Activated gamma-delta T cell treated with anti-CD3 and anti-CD28 coated beads, Interleukin-2, amount 50 U/mL, for 16 hours (primary cell): ENCODE results near the gene CRNKL1.

Experiments used
- DNase-seq: peaks from one replicate; pipeline ENCODE4 v3.0.0-alpha.2; 2020; ENCODE audit warnings: low read depth

The CRNKL1 gene

DNA sequence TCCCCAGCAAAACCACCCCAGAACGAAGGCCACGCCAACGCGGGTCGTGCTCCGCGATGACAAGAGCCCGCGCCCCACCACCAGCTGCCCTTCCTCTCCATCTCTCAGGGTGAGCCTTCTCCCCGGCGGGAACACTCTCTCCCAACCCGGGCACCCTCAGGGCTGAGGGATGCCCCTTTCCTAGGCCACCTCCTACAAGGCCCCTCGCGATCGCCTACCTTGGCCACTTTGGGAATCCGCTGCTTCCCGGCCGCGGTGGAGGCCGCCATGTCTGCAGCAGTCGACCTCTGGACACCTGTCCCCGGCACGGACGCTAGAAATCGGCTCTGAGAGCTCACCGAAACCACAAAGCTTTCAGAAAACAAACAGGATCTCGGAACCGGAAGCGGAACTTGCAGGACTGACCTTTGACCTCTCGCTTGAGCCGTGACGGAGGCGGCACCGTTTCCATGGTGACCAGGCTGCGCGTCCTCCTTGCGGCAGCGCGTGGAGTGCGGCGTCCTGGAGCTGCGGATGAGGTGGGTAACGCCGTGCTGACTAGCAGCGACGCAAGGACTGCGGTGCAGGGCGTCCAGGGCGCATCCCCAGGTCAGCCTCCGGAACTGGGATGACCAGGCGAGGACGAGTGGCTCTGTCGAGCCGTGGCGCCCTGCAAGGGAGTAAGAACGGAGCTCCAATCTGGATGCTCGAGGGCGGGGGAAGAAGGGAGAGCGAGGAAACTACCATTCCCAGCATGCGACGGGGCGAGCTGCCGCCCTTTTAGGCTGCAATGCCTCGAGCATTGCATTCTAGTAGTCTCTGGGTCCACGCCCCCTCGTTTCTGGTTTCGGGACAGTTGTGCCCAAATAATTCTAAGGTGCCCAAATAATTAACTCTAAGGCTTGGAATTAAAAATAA lies at the start of gene CRNKL1, which contains the start of gene CFAP61:
Gene CRNKL1, minus strand, starts transcription at position 393 of the 897 bp plus-strand sequence. Its CDS starts 124 bp downstream, at position 269.
Gene CFAP61, plus strand, starts transcription at position 459 of the 897 bp plus-strand sequence. CDS start 4,122 bp downstream, outside the sequence.
- peak; percentile 96 for DNase-seq

DNA sequence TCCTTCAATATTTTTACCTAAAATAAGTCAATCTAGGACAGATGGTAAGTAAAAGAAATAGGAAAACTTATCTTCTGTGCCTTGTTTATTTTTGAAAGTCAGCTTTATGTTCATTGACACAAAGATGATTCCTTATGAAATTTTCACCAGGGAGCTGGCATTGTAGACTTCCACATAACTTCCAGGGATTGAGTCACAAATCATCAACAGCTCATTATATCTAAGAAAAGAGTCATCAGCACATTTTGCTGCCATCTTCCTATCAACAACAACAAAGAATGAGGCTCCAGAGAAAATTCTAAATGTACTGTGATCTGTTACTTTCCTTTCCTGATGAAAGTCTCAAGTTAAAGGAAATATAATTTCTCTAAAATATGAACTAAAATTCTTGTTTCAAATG lies 48.6 kb upstream of the CRNKL1 start:
- DNase-seq, result no peak

DNA sequence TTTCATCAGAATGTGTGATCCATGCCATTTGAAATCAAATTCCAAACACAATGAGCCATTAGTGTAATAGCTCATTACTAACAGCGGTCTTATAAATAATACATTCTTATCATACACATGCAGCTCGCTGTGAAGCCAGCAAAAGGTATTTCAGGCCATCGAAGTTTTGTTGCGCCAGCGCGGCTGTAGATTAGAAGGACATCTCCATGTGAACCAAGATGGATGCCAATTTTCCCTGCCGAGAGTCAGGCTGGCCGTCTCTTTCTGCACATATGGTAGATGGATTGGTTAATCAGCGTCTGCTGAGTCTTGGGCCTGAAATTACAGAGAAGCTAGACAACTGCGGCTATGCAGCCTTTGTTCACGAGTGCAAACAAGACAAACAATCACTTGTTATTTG lies 44.2 kb upstream of the CRNKL1 start:
- no peak for DNase-seq

DNA sequence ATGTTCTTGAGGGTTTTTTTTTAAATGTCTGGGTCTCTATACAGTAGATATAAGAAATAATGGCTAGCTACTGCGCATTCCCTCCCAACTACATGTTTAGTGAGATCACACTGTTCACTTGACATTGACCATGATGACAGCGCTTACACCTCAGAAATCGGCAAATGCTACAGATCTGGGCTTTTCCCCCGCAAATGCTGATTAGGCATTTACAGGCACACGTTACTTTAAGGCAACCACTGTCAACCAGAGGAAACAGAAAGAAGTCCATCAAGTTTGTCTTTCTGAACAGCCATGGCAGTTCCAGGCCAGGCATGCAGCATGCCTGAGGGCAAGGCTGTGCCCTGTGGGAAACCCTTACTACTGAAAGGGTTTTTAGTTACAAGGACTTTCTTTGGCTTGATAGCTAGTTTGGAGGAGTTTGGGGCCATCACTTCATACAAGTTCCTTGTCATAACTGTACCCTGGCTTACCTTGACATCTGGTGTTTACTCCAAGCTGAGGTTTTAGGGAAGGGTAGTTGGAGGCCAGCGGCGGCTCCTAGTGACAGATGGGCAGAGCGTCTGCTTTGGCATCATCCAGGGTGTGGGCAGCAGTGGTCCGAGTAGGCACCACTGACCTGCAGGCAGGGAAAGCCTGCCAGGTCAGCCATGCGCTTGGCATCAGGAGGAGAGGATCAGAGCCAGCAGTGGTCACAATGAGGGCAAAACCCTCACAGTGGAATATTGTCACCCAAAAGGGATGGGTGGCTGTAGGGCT lies 43.0 kb upstream of the CRNKL1 start:
- no peak for DNase-seq

DNA sequence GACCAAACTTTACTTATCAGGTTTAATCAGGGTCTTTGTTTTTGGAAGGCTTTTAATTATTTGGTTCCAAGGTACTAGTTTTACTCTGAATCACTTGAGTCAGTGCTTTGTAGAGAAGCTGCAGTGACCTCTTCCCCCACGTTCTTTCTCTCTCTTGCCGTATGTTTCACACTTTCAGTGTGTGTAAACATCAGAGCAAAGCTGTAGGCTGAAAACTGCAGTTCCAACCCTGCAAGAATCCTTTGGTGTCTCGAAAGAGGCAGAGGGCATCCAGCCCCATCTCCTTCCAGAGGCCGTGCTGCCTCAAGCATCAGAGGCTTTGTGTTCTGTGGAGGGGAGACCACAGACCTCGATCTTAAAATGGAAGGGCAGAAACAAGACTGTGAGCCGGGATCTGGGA lies 42.1 kb upstream of the CRNKL1 start:
- no peak for DNase-seq

DNA sequence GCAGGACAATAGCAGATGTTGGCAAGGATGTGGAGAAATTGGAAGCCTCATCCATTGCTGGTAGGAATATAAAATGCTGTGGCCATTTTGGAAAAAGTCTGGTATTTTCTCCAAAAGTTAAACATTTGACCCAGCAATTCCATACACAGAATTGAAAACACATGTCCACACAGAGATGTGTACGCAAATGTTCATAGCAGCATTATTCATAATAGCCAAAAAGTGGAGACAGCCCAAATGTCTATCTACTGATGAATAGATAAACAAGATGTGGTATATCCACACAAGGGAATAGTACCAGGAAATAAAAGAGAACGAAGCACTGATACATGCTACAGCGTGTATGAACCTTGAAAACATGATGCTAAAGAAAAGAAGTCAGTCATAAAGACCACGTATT lies 40.6 kb upstream of the CRNKL1 start:
- no peak for DNase-seq

DNA sequence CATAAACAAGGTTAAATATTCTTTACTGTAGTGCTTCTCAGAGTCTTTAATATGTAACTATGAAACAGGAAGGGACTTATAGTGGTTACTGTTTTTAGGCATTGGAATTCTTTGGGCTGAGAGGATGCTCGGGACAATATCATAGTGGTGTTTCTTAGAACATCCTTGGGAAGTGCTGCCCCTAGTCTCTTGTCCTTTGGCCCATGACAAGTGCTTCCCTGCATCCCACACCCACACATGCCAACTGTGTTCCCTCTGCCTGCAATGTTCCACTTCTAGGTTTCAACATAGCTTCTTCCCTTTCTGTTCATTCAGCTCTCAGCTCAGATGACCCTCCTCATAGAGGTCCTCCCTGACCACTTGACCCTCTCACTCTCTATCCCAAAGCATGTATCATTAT lies 37.7 kb upstream of the CRNKL1 start:
- DNase-seq, result no peak

DNA sequence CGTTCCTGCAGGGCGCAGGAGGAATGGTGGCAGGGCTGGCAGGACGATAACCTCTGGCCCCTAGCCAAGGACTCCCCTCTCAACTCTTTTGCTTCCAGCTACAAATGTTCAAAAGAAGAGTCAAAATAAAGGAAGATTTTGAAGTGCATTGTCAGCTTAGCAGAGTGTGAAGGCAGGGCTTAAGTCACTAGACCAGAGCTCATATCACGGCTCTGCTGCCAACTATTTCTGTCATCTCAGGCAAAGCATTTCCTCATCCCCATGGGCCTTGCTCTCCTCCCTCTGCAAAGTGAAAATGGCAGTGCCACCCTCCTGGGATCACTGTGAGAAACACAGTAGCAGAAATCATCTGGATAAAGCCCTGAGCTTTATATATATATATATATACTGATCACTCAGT lies 36.8 kb upstream of the CRNKL1 start:
- DNase-seq, result no peak

DNA sequence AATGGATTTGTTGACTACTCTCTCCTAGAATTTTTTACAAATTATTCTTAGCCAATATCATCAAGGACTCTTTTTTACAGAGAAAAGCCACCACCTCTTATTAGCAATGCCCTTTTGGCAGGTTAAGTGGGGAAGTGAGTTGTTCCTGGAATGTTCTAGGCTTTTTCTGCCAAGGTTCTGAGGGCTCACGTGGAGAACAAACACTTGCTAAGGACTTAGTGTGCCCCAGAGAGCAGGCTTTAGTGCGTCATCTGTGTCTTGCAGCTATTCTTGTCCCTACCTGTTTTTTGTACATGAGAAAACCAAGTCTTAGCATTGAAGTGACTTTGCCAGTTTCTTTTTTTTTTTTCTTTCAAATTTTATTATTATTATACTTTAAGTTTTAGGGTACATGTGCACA lies 33.5 kb upstream of the CRNKL1 start:
- no peak for DNase-seq

DNA sequence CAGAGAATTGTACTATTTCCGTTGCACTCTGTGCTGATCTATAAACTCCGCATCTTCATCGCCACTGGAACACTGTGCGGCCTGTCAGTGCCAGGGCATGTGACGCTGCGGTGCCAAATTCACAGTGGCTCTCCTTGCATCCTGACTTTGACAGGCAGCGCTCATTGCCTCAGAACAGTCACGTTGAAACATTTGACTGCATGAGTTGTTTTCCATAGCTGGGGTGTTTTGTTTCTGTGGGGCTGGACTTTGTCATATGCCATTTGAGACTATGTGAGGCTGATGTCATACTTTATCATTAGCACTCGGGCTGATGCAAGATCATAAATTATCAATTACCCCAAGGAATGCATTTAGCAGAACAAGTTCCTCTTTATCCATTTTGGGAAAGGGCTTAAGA lies 32.8 kb upstream of the CRNKL1 start:
- no peak for DNase-seq

DNA sequence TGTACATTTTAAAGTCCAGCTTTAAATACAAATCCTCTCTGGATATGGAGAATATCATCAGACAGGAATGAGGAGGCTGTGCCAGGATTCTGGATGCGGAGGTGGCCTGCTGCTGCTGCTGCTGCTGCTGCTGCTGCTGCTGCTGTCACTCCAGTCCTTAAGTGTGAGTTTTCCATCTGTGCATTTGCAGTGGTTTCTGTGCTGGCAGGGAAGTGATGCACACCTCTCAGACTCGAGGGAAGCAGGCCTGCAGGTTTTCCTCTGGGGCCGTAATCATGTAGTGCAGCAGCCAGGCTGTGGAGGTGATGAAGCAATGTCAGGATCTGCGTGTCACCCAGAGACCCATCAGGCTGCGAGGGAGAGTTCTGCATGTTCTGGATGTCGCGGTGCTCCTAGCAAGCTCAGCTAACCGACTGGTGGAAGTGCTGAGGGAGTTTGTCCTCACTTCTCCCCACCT lies 32.1 kb upstream of the CRNKL1 start:
- no peak for DNase-seq

DNA sequence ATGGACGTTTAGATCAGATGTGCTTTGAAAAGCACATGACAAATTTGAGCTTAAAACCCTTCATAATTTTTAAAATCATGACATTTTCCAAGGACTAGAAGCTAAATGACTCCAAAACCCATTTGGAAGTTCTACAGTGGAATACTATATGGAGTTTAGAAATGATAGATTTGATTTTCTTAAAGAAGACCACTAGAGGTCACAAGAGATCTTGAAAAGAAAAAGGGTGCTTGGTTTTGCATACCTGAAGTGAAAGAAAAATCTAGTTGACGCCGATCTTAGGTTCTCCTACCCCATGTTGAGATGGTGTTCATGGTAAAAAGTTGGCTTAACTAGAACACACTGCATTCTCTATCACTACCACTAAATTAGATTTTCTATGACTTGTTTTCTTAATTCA lies 31.5 kb upstream of the CRNKL1 start:
- DNase-seq, result no peak

DNA sequence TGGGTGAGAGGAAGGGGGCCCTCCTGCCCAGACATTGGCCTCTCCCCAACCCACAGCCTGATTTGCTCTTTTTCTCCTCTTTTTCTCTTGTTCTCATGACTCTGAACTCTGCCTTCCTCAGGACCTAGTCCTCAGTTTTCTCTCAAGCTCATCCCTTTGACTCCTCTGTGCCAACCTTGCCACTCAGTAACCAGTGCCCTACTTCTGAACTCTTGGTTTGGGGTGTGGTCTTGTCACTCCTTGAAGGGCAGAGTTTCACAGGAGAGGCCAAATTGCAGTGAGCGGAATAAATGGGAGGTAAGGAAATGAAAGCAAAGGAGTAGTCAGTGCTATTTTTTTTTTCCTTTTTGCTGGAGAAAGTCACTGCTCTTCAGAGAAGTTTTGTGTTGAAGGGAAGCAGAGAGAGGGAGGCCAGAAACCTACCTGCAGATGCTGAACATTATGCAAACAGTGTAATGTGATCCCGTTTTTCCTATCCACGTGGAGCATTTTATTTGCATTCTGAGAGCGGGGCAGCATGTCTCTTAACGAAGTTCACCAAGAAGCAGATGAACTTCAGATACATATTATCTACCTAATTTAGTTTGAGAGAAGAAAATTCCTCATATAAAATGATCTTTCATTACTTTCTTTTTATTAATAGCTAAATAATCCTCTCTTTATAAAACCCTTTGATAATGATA lies 27.0 kb upstream of the CRNKL1 start:
- no peak for DNase-seq

DNA sequence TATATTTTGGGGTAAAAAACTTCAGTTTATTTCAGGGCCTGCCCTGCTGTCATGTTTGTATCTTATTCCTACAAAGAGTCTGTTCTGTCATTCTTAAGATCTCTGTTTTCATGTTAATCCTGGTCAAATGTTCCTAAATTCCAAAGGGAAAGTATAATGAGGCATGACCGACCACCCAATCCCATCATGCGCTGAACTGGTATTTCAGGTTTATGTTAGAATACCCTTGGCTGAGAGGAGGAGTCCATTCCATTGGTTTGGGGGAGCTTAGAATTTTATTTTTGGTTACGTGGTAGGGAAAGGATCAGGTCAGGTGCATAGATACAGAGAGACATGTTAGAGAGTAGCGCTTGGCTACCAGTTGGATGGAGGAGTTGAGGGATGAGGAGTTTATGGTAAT lies 25.8 kb upstream of the CRNKL1 start:
- DNase-seq, result no peak

DNA sequence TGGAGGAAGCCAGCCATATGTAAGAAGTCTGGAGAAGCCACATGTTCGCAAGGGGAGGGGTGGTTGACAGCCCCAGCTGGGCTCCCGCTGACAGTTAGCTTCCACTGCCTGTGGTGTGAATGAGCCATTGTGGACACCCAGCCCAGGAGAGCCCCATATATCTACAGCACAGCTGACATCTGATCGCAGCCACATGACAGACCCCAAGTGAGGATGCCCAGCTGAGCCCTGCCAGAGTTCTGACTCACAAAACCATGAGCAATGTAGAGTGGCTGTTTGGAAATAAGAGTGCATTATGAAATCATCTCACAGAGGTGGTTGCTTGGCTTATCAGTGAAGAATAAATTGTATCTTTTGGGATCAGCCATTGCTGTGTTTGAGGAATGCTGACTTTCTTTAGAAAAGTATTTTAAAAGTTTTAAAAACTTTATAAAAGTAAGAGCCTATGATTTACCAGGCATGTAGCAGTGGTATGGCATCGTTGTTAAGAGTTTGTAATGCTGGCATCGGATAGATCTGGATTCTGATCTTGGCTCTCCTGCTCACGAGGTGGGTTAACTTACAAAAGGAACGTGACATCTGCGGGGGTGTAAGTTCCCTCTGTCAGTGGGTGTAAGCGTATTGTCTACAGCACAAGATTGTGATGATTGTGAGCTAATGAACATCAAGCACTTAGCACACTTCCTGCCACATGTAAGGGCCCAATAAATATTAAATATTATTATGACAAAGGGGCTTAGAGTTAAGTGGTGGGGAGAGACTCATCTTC lies 24.2 kb upstream of the CRNKL1 start:
- no peak for DNase-seq

DNA sequence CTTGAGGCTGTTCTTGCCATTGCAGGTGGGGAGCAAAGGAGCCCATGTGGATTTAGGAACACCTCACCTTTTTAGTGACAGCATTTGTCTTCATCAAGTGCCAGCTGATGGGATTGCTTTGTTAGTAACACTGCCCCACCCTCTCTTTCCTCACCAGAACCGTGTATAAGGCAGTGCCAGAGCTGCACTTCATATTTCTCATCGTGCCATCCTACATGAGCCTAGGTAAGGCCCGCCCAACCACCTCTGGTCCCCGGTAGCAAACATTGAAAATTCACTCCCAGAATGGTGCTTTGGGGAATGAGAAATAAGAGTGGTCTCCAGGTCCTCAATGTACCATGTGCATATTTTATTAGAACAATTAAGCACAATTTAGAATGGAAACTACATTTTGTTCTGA lies 22.8 kb upstream of the CRNKL1 start:
- DNase-seq, result no peak

DNA sequence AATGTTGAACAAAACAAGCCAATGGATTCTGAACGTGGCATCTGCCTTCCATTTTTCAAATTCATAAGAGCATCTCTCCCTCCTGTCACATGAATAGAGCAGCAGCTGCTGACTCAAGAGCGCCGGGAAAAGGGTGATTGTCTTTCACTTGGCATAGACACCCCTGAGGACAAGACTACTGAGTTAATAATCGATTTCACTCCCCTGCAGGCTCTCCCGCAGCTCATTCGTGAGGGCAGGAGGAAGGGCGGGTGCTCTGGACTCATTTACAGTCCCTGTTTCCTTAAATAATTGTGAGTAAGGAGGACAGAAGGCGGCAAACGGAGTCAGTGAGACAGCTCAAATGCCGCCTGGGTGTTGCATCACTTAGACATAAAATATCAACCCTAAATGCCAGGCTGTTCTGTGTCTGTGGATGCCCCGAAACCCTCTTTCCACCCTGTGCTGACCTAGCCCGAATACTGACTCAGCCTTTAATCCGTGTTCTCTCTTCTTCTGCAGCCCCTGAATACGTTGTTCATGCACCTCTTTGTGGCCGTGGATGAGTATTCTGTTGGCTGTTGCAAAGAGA lies 21.6 kb upstream of the CRNKL1 start:
- DNase-seq, result no peak

DNA sequence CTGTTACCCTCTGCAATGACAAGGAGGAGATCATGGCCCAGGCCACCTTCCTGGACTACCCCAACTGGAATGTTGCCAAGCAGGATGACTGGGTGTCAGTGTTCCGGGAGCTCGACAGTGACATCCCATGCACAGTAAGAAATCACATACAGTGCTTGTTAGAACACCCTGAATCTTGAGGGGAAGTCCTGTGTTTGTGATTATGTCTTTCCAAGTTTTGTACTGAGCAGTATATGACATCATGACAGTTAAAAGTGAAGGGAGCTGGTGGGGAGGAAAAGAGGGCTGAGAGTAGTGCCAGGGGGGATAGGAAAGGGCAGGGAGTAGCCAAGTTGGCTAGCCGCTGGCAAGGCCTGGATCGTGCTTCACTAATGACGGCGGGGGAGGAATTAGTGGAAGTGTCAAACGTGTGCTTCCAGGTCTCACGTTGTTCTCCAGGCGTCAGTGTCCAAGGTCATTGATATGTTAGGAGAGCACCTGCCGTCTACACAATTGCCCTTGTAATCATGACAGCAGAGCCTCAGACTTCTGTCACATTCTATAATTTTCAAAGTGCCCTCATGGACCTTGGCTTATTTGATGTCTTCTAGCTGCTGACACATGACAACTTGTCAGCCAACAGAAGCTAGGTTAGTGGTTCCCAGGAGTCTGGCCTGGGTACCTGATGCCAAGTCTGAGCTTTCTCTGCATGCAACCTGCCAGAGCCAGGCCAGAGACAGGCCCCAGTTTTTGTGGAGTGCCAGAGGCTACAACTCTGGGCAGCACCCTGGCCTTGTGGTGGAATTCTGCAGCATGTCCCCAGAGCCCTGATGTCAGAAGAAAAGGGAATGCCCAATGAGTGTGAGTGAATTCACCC lies 18.8 kb upstream of the CRNKL1 start:
- DNase-seq, result no peak

DNA sequence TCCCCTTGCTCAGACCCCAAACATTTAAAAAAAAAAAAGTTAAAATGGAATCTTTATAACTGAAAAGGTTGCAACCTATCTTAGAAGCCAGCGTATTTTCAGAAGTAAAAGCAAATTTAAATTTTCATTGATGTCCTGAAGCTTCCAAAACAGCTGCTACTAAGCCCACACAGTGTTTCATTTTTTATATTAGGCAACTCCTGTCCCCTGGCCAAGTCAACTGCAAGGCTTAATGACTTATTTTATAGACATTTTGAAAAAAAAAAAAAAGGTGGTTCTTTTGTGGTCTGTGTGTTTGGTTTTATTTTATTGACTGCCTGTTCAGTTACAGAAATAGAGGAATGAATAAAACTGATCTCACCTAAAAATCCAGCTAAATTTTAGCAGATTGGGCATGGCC lies 13.1 kb upstream of the CRNKL1 start:
- no peak for DNase-seq

DNA sequence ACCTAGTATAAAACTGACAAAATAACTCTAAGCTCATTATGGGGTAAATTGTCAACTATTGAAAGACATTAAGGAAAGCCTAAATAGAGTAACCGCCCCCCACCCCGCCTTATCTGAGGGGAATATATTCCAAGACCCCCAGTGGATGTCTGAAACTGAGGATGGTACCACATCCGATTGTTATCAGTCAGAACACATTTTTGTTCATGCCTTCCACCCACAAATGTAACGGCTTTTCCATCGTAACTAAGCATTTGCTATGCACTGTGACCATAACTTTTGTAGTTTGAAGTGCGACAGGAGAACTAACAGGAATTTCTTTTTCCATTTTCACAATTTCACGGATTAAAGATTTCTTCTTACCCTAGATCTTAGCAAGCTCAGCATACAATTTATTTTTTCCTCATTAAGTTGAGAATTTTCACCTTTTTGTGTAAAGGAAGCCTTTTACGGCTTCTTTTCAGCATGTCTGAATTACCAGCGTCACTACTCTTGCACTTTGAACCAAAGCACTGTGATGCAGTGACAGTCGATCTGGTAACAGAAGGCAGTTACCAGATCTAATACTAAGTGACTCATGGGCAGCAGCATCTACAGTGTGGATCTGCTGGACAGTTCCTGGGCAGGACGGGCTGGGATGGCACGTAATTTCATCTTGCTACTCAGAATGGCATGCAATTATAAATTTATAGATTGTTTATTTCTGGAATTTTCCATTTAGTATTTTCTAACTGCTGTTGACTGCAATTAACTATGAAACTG lies 11.9 kb upstream of the CRNKL1 start:
- no peak for DNase-seq
